Endothelial cell of umbilical vein (primary cell): Measurements from ENCODE around the gene CLRN3. TPM values are rescaled to one million over a fixed set of nuclear protein-coding genes. Genes with fewer than 3 reads are reported as not detected.

ENCODE experiments used
- BruUV-seq: library from RNA; stranded (reverse); fragments of 400-500 nt; replicated peaks from 2 replicates; lab custom pipeline; 2021; lab: Mats Ljungman, UMichigan
- CTCF ChIA-PET: fragments of 300-600, 350-600 bp; sonication (Branson Sonifier 250); formaldehyde crosslinking; loops from one replicate; lab custom pipeline; 2021; ENCODE audit warnings: antibody characterized with exemption, inconsistent platforms; lab: Charles Lee
- POLR2A ChIA-PET: fragments of 300-600, 350-600 bp; sonication (Branson Sonifier 250); formaldehyde crosslinking; loops from one replicate; lab custom pipeline; 2021; ENCODE audit warnings: antibody characterized with exemption, inconsistent platforms; lab: Charles Lee
- DNase-seq: peaks from one replicate; pipeline ENCODE4 v3.0.0-alpha.2; 2011; ENCODE audit warnings: low read depth, low spot score
- FAIRE-seq: peaks from 2 replicates; lab custom pipeline; 2011; peaks lifted over from hg19 to GRCh38; lab: Jason Lieb, UNC
- H2AFZ ChIP-seq: 2 replicates; pipeline ENCODE4 v1.6.0; 2012; ENCODE audit warnings: low read depth, low read length, control low read depth, inconsistent platforms
- H3K27ac ChIP-seq: 2 replicates; pipeline ENCODE4 v1.5.1; 2011; ENCODE audit warnings: low read depth, mild to moderate bottlenecking, control low read depth, low read length, moderate library complexity; ENCODE audit not compliant: insufficient read depth
- H3K27me3 ChIP-seq, 2 experiments: 2 replicates each; pipeline versions ENCODE4 v1.6.0 to v1.6.1; 2011; ENCODE audit warnings: low read length in 2 of 2, mixed read lengths in 1 of 2; ENCODE audit not compliant: control insufficient read depth in 2 of 2, insufficient read depth in 2 of 2
- H3K36me3 ChIP-seq, 2 experiments: 2 replicates in 1 of 2; 3 replicates in 1 of 2; pipeline ENCODE4 v1.5.1; 2011; ENCODE audit warnings: low read length in 2 of 2, mild to moderate bottlenecking in 1 of 2, moderate library complexity in 1 of 2; ENCODE audit not compliant: control insufficient read depth in 2 of 2, insufficient read depth in 2 of 2; ENCODE audit errors: extremely low read depth in 1 of 2
- H3K4me1 ChIP-seq: 3 replicates; pipeline ENCODE4 v1.5.1; 2011; ENCODE audit warnings: mild to moderate bottlenecking, low read length; ENCODE audit not compliant: control insufficient read depth, insufficient read depth; ENCODE audit errors: extremely low read depth
- H3K4me2 ChIP-seq: 2 replicates; pipeline ENCODE4 v1.6.1; 2011; ENCODE audit warnings: low read length, control low read depth, mixed read lengths; ENCODE audit not compliant: insufficient read depth
- H3K4me3 ChIP-seq, 3 experiments: fragments of 200-600 bp in 1 of 3; sonication (generic), shearing (Covaris generic) in 1 of 3; replicated peaks in 1 of 3; 2 replicates each; pipeline ENCODE4 v1.5.1; 2011 to 2016; ENCODE audit warnings: control low read depth in 3 of 3, low read length in 3 of 3, mild to moderate bottlenecking in 2 of 3, inconsistent platforms in 1 of 3, low read depth in 1 of 3, moderate library complexity in 1 of 3; ENCODE audit not compliant: insufficient read depth in 1 of 3
- H3K79me2 ChIP-seq: 2 replicates; pipeline ENCODE4 v1.6.0; 2012; ENCODE audit warnings: low read length, inconsistent platforms; ENCODE audit not compliant: control insufficient read depth, insufficient read depth
- H3K9ac ChIP-seq: replicated peaks from 2 replicates; pipeline ENCODE3; 2011; ENCODE audit warnings: low read length, control low read depth; ENCODE audit not compliant: insufficient read depth; ENCODE audit errors: extremely low read depth
- H3K9me1 ChIP-seq: replicated peaks from 3 replicates; pipeline ENCODE4 v1.6.0; 2011; ENCODE audit warnings: mild to moderate bottlenecking, low read length; ENCODE audit not compliant: control insufficient read depth, insufficient read depth; ENCODE audit errors: extremely low read depth
- H3K9me3 ChIP-seq: replicated peaks from 2 replicates; pipeline ENCODE4 v1.5.1; 2012; ENCODE audit warnings: low read length, inconsistent platforms; ENCODE audit not compliant: control insufficient read depth, insufficient read depth
- H4K20me1 ChIP-seq: replicated peaks from 2 replicates; pipeline ENCODE3; 2011; ENCODE audit warnings: mild to moderate bottlenecking, low read length; ENCODE audit not compliant: control insufficient read depth, insufficient read depth; ENCODE audit errors: extremely low read depth
- CTCF ChIP-seq, 2 donors: IDR thresholded peaks; 1 replicate in 1 of 2; 2 replicates in 1 of 2; pipeline ENCODE4 v1.5.1; 2011; ENCODE audit warnings: low read length in 2 of 2, mild to moderate bottlenecking in 2 of 2, moderate library complexity in 2 of 2, control low read depth in 1 of 2, inconsistent platforms in 1 of 2, low read depth in 1 of 2; ENCODE audit not compliant: insufficient read depth in 1 of 2; ENCODE audit errors: extremely low read depth in 1 of 2
- EZH2 ChIP-seq: IDR thresholded peaks from 2 replicates; pipeline ENCODE4 v1.6.1; 2012; ENCODE audit warnings: borderline replicate concordance, low read depth, mild to moderate bottlenecking, moderate library complexity, low read length, inconsistent platforms; ENCODE audit not compliant: severe bottlenecking
- FOS ChIP-seq: IDR thresholded peaks from 2 replicates; pipeline ENCODE4 v1.6.1; 2011; ENCODE audit warnings: mild to moderate bottlenecking, low read length, moderate library complexity, borderline replicate concordance; ENCODE audit not compliant: insufficient read depth
- GATA2 ChIP-seq: IDR thresholded peaks from 2 replicates; pipeline ENCODE4 v1.7.0; 2011; ENCODE audit warnings: low read depth, mild to moderate bottlenecking, moderate library complexity, mixed read lengths, low read length; ENCODE audit not compliant: insufficient read length, insufficient read depth
- JUN ChIP-seq: IDR thresholded peaks from 2 replicates; pipeline ENCODE4 v1.6.1; 2011; ENCODE audit warnings: borderline replicate concordance, low read depth; ENCODE audit not compliant: insufficient read length, insufficient read depth
- MAX ChIP-seq: IDR thresholded peaks from 2 replicates; pipeline ENCODE4 v1.6.1; 2011; ENCODE audit not compliant: insufficient read depth, insufficient read length
- MYC ChIP-seq: IDR thresholded peaks from one replicate; pipeline ENCODE4 v1.6.1; 2011; ENCODE audit warnings: mild to moderate bottlenecking, low read depth, low read length
- POLR2A ChIP-seq: IDR thresholded peaks from 2 replicates; pipeline ENCODE4 v1.6.1; 2012; ENCODE audit warnings: low read depth, mild to moderate bottlenecking, control low read depth, low read length
- POLR2AphosphoS5 ChIP-seq: IDR thresholded peaks from 2 replicates; pipeline ENCODE4 v1.6.1; 2012; ENCODE audit warnings: low read depth, mild to moderate bottlenecking, control low read depth, low read length, moderate library complexity; ENCODE audit not compliant: insufficient read depth
- dilution Hi-C: fragments of 300-500 bp; cut with MboI; formaldehyde crosslinking; loops from one replicate; pipeline ENCODE4 v1.15.0; 2019; ENCODE audit warnings: low sequenced_read_pairs; ENCODE audit not compliant: extremely low pct_ligation_motif_present
- intact Hi-C: fragments of 100-400 bp; cut with micrococcal nuclease; formaldehyde crosslinking; loops from one replicate; pipeline ENCODE4 v1.10.0; 2022
- polyA plus RNA-seq, 4 experiments: library from polyadenylated mRNA; depleted of rRNA in 3 of 4; stranded (reverse) in 3 of 4; unstranded in 1 of 4; fragments of >200 nt; gene quantifications; 2 replicates each; pipeline versions ENCODE4 v1.2.1 to v1.2.3, GENCODE V29; 2011 to 2012; ENCODE audit warnings: missing spikeins in 1 of 4
- total RNA-seq: library from RNA; stranded (reverse); gene quantifications from 2 replicates; pipeline ENCODE4 v1.2.3, GENCODE V29; 2021

The CLRN3 gene
- total and polyA plus RNA-seq, 2 donors (not counting 3 experiments of a cell fraction or from before 2014, with no cell fraction given), result 0.07 TPM; not detected in 1

GRCh38 chr10:127933271-127933670, 40.5 kb upstream of the CLRN3 start:
- BruUV-seq, result no TSS peak
- no peak overlapping the region for H3K27ac ChIP-seq
- FAIRE-seq (no peak), DNase-seq (no peak)
- peaks cover 0 to 13% of the 10 kb centered on the region in 2 experiments for H3K36me3 ChIP-seq
- no peaks in the 10 kb centered on the region for H3K9me3 ChIP-seq
- no peak overlapping the region for H3K9ac ChIP-seq
- ChIA-PET CTCF (no interaction called here), POLR2A (no interaction called here)
- H3K9me1 ChIP-seq, result no peaks in the 10 kb centered on the region
- H3K4me3 ChIP-seq, result no peak overlapping the region
- H3K27me3 ChIP-seq, result no peaks in the 10 kb centered on the region
- TF ChIP-seq POLR2A (no peak), GATA2 (no peak), FOS (no peak), CTCF (IDR thresholded peaks at IDR 0.05; ENCODE audit: extremely low read depth in 1 of 2, insufficient read depth in 1 of 2, low read depth in 1 of 2, low read length in 2 of 2) (no peak), POLR2AphosphoS5 (no peak), MAX (no peak), JUN (no peak), EZH2 (no peak), MYC (no peak)
- no peak overlapping the region for H3K4me2 ChIP-seq
- intact Hi-C loops (no loop called here), dilution Hi-C loops (no loop called here)
- peaks cover 2% of the 10 kb centered on the region for H3K79me2 ChIP-seq
- H3K4me1 ChIP-seq, result peaks cover 10% of the 10 kb centered on the region
- no peaks in the 10 kb centered on the region for H4K20me1 ChIP-seq
- no peak overlapping the region for H2AFZ ChIP-seq
